BLaER1 treated with 17β-estradiol and CSF1 and Interleukin-3, amounts not matched to agents 10 nM and 100 nM (cell line): ENCODE results near the gene MIER1.
"Not testable (repeated sequence)": the region's sequence is repeated elsewhere in the genome, so short reads cannot be mapped to it uniquely, and the experiment has no call there.

Experiments
- H3K27ac ChIP-seq, 11 experiments: shearing (Covaris generic); formaldehyde crosslinking; 2 replicates each; pipeline ENCODE4 v1.8.1; 2022
- H3K27me3 ChIP-seq, 11 experiments: shearing (Covaris generic); formaldehyde crosslinking; 2 replicates each; pipeline ENCODE4 v1.8.1; 2022
- H3K36me3 ChIP-seq, 11 experiments: shearing (Covaris generic); formaldehyde crosslinking; 2 replicates each; pipeline ENCODE4 v1.8.1; 2022
- H3K4me1 ChIP-seq, 10 experiments: shearing (Covaris generic); formaldehyde crosslinking; 2 replicates each; pipeline ENCODE4 v1.8.1; 2022
- H3K4me2 ChIP-seq, 11 experiments: shearing (Covaris generic); formaldehyde crosslinking; 2 replicates each; pipeline ENCODE4 v1.8.1; 2022
- H3K4me3 ChIP-seq, 10 experiments: shearing (Covaris generic); formaldehyde crosslinking; 2 replicates each; pipeline ENCODE4 v1.8.1; 2022
- H3K9ac ChIP-seq, 11 experiments: shearing (Covaris generic); formaldehyde crosslinking; 2 replicates each; pipeline ENCODE4 v1.8.1; 2022
- H3K9me3 ChIP-seq, 11 experiments: shearing (Covaris generic); formaldehyde crosslinking; replicated peaks in 1 of 11; 2 replicates each; pipeline ENCODE4 v1.8.1; 2022
- H4K20me1 ChIP-seq, 11 experiments: shearing (Covaris generic); formaldehyde crosslinking; 2 replicates each; pipeline ENCODE4 v1.8.1; 2022
- Cebpa-rat ChIP-seq, 11 experiments: shearing (Covaris generic); IDR thresholded peaks; 2 replicates each; pipeline ENCODE4 v1.8.1; 2022

MIER1 gene

DNA sequence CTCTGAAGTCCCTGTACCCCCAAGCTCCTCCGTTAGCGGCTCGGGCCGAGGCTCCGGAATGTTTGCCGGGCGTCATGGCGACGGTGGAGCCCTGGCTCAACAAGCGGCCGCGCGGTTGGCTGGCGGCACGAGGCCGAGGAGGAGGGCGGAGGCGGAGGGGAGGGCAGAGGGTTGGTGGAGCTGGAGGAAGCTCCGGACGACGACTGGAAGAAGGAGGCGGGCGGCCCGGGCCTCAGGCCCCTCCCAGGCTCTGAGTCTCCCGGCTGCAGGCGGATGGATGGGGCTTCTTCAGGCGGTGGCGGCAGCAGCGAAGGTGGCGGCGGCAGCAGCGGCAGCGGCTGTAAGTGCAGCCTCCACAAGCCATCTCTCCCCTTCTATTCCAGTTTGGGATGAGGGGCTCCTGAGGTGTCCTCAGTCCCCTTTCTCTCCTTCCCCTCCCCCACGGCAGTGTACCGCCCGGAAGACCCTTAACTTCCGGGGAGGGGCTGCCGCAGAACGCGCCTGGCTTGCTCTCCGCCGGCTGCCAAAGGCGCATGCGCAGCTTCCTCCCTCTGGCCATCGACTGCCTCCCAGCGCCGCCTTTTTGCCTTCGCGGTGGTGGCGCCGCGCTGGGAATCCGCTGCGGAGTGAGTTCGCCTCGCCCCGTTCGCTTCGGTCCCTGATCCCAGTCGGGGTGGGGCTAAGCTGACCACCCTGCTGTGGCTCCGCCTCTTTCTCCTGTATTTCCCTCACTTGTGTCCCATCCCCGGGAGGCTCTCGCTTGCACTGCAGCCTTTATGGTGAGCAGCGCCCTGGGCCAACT, at the start of gene MIER1, which contains the start of gene DNAI4:
Gene MIER1, plus strand, starts transcription at position 235 of the 802 bp plus-strand sequence. Its CDS starts 39 bp downstream, at position 274.
Gene DNAI4, minus strand, starts transcription at position 101 of the 802 bp plus-strand sequence. Its CDS starts 25 bp downstream, at position 76.
- H3K4me2 ChIP-seq: peak within 1 kb of the TSS; percentile 88 to 95 (median 93)
- no peaks in the 10 kb centered on the region for H3K27me3 ChIP-seq
- peaks cover 0 to 42% (median 7%) of the 10 kb centered on the region in 11 experiments; a peak in 8 of 22 replicates for H4K20me1 ChIP-seq
- H3K4me1 ChIP-seq: peaks cover 39 to 68% (median 55%) of the 10 kb centered on the region in 10 experiments
- peak within 1 kb of the TSS; percentile 70 to 93 (median 86) for H3K4me3 ChIP-seq
- peak within 1 kb of the TSS; percentile 87 to 97 (median 93) for H3K27ac ChIP-seq
- peak within 1 kb of the TSS; percentile 78 to 97 (median 88) for H3K9ac ChIP-seq
- H3K9me3 ChIP-seq: peaks cover 5 to 7% (median 7%) of the 10 kb centered on the region in 11 experiments
- peaks cover 5 to 25% (median 6%) of the 10 kb centered on the region in 11 experiments; a peak in 16 of 22 replicates for H3K36me3 ChIP-seq
- TF ChIP-seq Cebpa-rat (IDR thresholded peaks at IDR 0.05): no peak

DNA sequence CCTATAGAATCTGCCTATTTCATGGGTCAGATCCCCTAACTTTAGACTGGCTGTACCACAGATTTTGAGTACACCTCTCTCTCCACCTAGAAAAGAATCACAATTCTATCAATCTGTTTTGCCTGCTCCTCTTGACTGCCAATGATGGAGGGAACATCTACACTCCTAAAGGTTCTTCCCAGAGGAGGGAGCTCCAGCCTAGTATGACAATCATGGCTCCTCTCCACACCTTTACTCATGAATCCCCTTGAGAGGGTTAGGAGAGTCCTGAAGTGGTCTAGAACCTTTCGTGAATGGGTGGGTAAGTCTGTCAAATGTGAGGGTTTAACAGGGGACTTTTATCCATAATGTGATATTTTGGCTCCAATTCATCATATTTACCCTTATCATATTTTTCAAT, 48.1 kb upstream of the MIER1 start:
- H3K4me1 ChIP-seq: no peaks in the 10 kb centered on the region
- H3K9ac ChIP-seq: no peak overlapping the region
- H3K27ac ChIP-seq: no peak overlapping the region
- no peaks in the 10 kb centered on the region for H3K36me3 ChIP-seq
- no peak overlapping the region for H3K4me2 ChIP-seq
- H3K4me3 ChIP-seq: no peak overlapping the region
- no peak for TF ChIP-seq Cebpa-rat (IDR thresholded peaks at IDR 0.05)
- peaks cover 12 to 33% (median 21%) of the 10 kb centered on the region in 11 experiments; a peak in 18 of 22 replicates for H3K9me3 ChIP-seq
- H4K20me1 ChIP-seq: no peaks in the 10 kb centered on the region
- H3K27me3 ChIP-seq: no peaks in the 10 kb centered on the region

DNA sequence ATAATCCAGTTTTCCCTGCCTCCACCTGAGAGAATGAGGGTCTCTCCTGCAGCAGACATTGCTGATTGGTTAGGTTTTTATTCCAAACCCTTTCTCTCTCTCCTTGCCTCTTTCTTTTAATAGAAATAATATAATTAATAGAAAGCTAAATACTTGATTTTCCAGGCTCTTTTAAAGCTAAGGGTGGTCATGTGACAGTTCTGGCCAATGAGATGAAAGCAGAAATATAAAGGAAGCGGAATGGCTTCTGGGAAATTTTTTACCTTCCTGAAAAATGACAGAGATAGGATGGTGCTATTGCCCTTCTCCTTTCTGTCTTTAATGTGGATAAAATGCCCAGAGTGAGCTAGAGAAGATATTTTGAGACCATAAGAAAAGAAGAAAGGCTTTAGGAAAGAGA, 35.8 kb upstream of the MIER1 start:
- Histone ChIP-seq H3K36me3 (no peaks in the 10 kb centered on the region), H3K27ac (no peak overlapping the region)

GRCh38 chr1:66890621-66891020, 34.2 kb upstream of the MIER1 start:
- H3K9me3 ChIP-seq: peaks cover 0 to 4% (median 0%) of the 10 kb centered on the region in 11 experiments; a peak in 1 of 22 replicates
- H3K4me3 ChIP-seq: no peak overlapping the region
- H4K20me1 ChIP-seq: no peaks in the 10 kb centered on the region
- no peak for TF ChIP-seq Cebpa-rat (IDR thresholded peaks at IDR 0.05)
- no peaks in the 10 kb centered on the region for H3K4me1 ChIP-seq
- no peak overlapping the region for H3K27ac ChIP-seq
- no peaks in the 10 kb centered on the region for H3K27me3 ChIP-seq
- no peak overlapping the region for H3K9ac ChIP-seq
- H3K36me3 ChIP-seq: no peaks in the 10 kb centered on the region
- H3K4me2 ChIP-seq: no peak overlapping the region

More for the DNA sequence above, 35.8 kb upstream of the MIER1 start:
- TF ChIP-seq Cebpa-rat (IDR thresholded peaks at IDR 0.05): no peak
- Histone ChIP-seq H3K9me3 (peaks cover 0 to 4% (median 0%) of the 10 kb centered on the region in 11 experiments; a peak in 1 of 22 replicates), H3K4me2 (no peak overlapping the region), H3K4me1 (no peaks in the 10 kb centered on the region), H3K27me3 (no peaks in the 10 kb centered on the region), H3K9ac (no peak overlapping the region), H3K4me3 (no peak overlapping the region), H4K20me1 (no peaks in the 10 kb centered on the region)

DNA sequence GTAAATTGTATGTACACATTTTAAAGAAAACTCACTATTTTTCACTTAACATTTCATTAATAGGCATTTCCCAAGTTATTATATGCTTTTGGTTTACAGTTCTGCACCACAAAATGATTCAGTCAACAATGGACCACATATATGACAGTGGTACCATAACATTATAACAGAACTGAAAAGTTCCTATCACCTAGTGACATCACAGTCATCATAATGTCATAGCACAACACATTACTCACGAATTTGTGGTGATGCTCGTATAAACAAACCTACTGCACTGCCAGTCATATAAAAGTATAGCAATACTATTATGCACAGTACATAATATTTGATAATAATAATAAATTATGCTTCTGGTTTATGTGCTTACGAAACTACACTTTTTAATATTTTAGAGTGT, 31.1 kb upstream of the MIER1 start:
- Histone ChIP-seq H3K4me3 (no peak overlapping the region), H3K4me2 (no peak overlapping the region), H4K20me1 (no peaks in the 10 kb centered on the region), H3K4me1 (no peaks in the 10 kb centered on the region), H3K9me3 (peaks cover 0 to 4% (median 0%) of the 10 kb centered on the region in 11 experiments; a peak in 1 of 22 replicates), H3K27me3 (no peaks in the 10 kb centered on the region), H3K27ac (no peak overlapping the region), H3K36me3 (no peaks in the 10 kb centered on the region), H3K9ac (no peak overlapping the region)
- no peak for TF ChIP-seq Cebpa-rat (IDR thresholded peaks at IDR 0.05)

DNA sequence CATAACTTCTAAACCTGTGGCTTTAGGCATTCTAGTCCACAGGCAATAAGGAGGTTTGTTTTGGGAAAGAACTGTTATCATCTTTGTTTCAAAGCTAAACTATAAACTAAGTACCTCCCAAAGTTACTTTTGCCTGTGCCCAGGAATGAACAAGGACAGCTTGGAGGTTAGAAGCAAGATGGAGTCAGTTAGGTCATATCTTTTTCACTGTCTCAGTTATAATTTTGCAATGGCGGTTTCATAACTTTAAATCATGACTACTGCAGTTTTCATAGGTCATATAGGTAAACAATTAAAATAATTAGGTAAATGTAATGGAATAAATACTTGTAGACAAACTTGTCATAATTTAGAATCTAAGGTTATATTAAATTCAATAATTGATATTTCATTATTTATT, 9.6 kb upstream of the MIER1 start:
- H3K9me3 ChIP-seq: peaks cover 26 to 35% (median 31%) of the 10 kb centered on the region in 11 experiments
- not testable (repeated sequence) for H3K27me3 ChIP-seq, H3K4me3 ChIP-seq, H3K4me1 ChIP-seq, H3K9ac ChIP-seq, H4K20me1 ChIP-seq, H3K27ac ChIP-seq, H3K4me2 ChIP-seq
- peaks cover 7 to 30% (median 15%) of the 10 kb centered on the region in 11 experiments; a peak in 18 of 22 replicates for H3K36me3 ChIP-seq

DNA sequence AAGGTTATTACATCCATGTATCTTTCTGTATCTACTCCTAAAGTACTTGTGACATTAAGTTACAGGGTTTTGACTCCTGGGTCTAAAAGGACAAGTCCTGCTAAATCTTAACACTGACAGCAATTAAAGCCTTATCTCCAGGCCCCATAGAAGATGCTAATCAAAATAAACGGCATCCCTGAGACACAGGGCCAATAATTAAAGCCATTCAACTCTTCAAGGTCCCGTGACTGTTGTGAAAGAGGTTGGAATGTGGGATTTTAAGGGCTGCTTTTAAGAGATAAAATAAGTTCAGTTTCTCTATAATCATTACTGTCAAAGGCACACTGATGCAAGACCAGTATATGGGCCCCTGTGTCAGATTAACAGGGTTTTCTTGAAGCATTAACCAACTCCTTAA, 8.5 kb upstream of the MIER1 start:
- no peak overlapping the region for H3K4me2 ChIP-seq
- no peaks in the 10 kb centered on the region for H4K20me1 ChIP-seq
- H3K4me1 ChIP-seq: peaks cover 0 to 12% (median 11%) of the 10 kb centered on the region in 10 experiments; a peak in 11 of 20 replicates
- peaks cover 30 to 39% (median 36%) of the 10 kb centered on the region in 11 experiments for H3K9me3 ChIP-seq
- no peak overlapping the region for H3K4me3 ChIP-seq
- TF ChIP-seq Cebpa-rat (IDR thresholded peaks at IDR 0.05): no peak
- no peaks in the 10 kb centered on the region for H3K27me3 ChIP-seq
- H3K36me3 ChIP-seq: peaks cover 10 to 34% (median 20%) of the 10 kb centered on the region in 11 experiments; a peak in 18 of 22 replicates
- H3K27ac ChIP-seq: no peak overlapping the region
- H3K9ac ChIP-seq: no peak overlapping the region

DNA sequence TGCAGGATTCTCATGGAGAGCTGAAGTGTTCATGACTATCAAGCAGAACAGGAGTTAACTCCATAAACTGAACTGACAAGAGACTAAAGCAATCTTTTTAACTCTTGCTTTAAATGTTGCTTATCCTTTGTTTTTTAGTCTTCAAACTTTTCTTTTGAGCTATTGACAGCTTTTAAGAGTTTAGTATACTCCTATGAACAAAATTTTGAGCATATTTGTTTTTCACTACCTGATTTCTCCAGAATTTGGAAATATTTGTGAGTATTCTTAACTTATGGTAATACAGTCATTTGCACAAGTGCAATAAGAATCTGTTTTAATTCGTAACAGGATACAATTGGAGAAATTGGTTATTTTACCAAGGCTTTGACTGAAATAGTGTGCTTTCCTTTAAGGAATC, 7.3 kb upstream of the MIER1 start:
- Histone ChIP-seq H3K27me3 (no peaks in the 10 kb centered on the region), H3K36me3 (peaks cover 10 to 34% (median 20%) of the 10 kb centered on the region in 11 experiments; a peak in 18 of 22 replicates), H3K27ac (no peak overlapping the region), H3K4me2 (no peak overlapping the region), H3K9me3 (peaks cover 30 to 39% (median 36%) of the 10 kb centered on the region in 11 experiments), H3K9ac (no peak overlapping the region), H3K4me1 (peaks cover 0 to 14% (median 11%) of the 10 kb centered on the region in 10 experiments; a peak in 11 of 20 replicates), H3K4me3 (no peak overlapping the region), H4K20me1 (no peaks in the 10 kb centered on the region)
- TF ChIP-seq Cebpa-rat (IDR thresholded peaks at IDR 0.05): no peak

- no peak for TF ChIP-seq Cebpa-rat (IDR thresholded peaks at IDR 0.05)
- H3K27ac ChIP-seq: no peak overlapping the region
- H3K4me1 ChIP-seq: peaks cover 12 to 26% (median 23%) of the 10 kb centered on the region in 10 experiments
- no peak overlapping the region for H3K4me2 ChIP-seq
- peaks cover 30 to 39% (median 36%) of the 10 kb centered on the region in 11 experiments for H3K9me3 ChIP-seq
- H3K4me3 ChIP-seq: no peak overlapping the region
- no peaks in the 10 kb centered on the region for H4K20me1 ChIP-seq
- H3K36me3 ChIP-seq: peaks cover 10 to 34% (median 20%) of the 10 kb centered on the region in 11 experiments; a peak in 18 of 22 replicates
- H3K9ac ChIP-seq: no peak overlapping the region
- no peaks in the 10 kb centered on the region for H3K27me3 ChIP-seq
Observed at GRCh38 chr1:66919063-66919462, 5.7 kb upstream of the MIER1 start.
